ENCODE data around the gene CDC14A.

GRCh38 chr1:100362821-100363466 lies 10.6 kb downstream of the CDC14A start:
- no peak for TF ChIP-seq POLR2A (IDR thresholded peaks at IDR 0.05)
- no peak for TF ChIP-seq CTCF (IDR thresholded peaks at IDR 0.05)

Data from tibial nerve (tissue), 3 donors.